GM12892 (cell line): ENCODE measurements around the gene MT1A.

Experiments
- POLR2A ChIP-seq: IDR thresholded peaks from 2 replicates; pipeline ENCODE4 v1.6.1; 2011; ENCODE audit warnings: low read depth, low read length, control low read depth
- POLR2AphosphoS5 ChIP-seq: IDR thresholded peaks from 2 replicates; pipeline ENCODE4 v1.6.1; 2011; ENCODE audit warnings: low read depth, low read length, control low read depth

- TF ChIP-seq POLR2A, result no peak
- no peak for TF ChIP-seq POLR2AphosphoS5
Measured at GRCh38 chr16:56613706-56614105, 24.8 kb upstream of the MT1A start.
